ENCODE results near the gene KRT1.

The KRT1 gene

GRCh38 chr12:52632656-52633055 lies 47.6 kb downstream of the KRT1 start:
- DNase-seq: no peak

- DNase-seq: no peak
Observed at GRCh38 chr12:52631676-52632459, 48.3 kb downstream of the KRT1 start.

GRCh38 chr12:52631264-52631663 lies 48.9 kb downstream of the KRT1 start:
- DNase-seq: no peak

GRCh38 chr12:52630599-52631200 lies 49.5 kb downstream of the KRT1 start:
- DNase-seq: no peak

- DNase-seq: no peak
Observed at GRCh38 chr12:52630008-52630500, 50.2 kb downstream of the KRT1 start.

GRCh38 chr12:52629281-52630007 lies 50.8 kb downstream of the KRT1 start:
- DNase-seq: no peak

- DNase-seq: no peak
Observed at GRCh38 chr12:52628841-52629240, 51.4 kb downstream of the KRT1 start.

- DNase-seq: no peak
Observed at GRCh38 chr12:52628111-52628507, 52.1 kb downstream of the KRT1 start.

GRCh38 chr12:52627395-52628110 lies 52.7 kb downstream of the KRT1 start:
- DNase-seq: no peak

Measured in NCI-H446 (cell line).